Activated B cell treated with CpG ODN at 0.5 μM for 24 hours (primary cell): Measurements from ENCODE around the gene LARP6. TPM values are rescaled to one million over a fixed set of nuclear protein-coding genes. Genes with fewer than 3 reads are reported as not detected.
"Not testable (repeated sequence)": the region's sequence is repeated elsewhere in the genome, so short reads cannot be mapped to it uniquely, and the experiment has no call there.

Source experiments
- ATAC-seq: fragments of 200-7000 bp; cut with Tn5 transposase; one replicate; pipeline ENCODE4 v1.10.0; 2021; ENCODE audit warnings: low read depth, mild to moderate bottlenecking, moderate library complexity
- CTCF ChIA-PET: fragments of 350-600 bp; sonication (Branson Sonifier 250); formaldehyde crosslinking; loops from one replicate; lab custom pipeline; 2021; ENCODE audit warnings: antibody characterized with exemption; lab: Charles Lee
- POLR2A ChIA-PET: fragments of 350-600 bp; sonication (Branson Sonifier 250); formaldehyde crosslinking; loops from one replicate; lab custom pipeline; 2021; ENCODE audit warnings: antibody characterized with exemption; lab: Charles Lee
- DNase-seq: peaks from one replicate; pipeline ENCODE4 v3.0.0; 2022
- H3K27ac Mint-ChIP-seq: one replicate; pipeline ENCODE4 v1.8.0; 2020; ENCODE audit warnings: mixed read lengths
- H3K27me3 Mint-ChIP-seq: one replicate; pipeline ENCODE4 v1.8.0; 2021; ENCODE audit warnings: mixed read lengths
- H3K36me3 Mint-ChIP-seq: one replicate; pipeline ENCODE4 v1.8.0; 2021; ENCODE audit warnings: low read depth, mixed read lengths
- H3K4me1 Mint-ChIP-seq: one replicate; pipeline ENCODE4 v1.8.0; 2021; ENCODE audit warnings: mixed read lengths
- H3K4me3 Mint-ChIP-seq: one replicate; pipeline ENCODE4 v1.8.0; 2020; ENCODE audit warnings: mild to moderate bottlenecking, mixed read lengths
- H3K9me3 Mint-ChIP-seq: one replicate; pipeline ENCODE4 v1.8.0; 2020; ENCODE audit warnings: mixed read lengths
- intact Hi-C: fragments of 100-400 bp; cut with micrococcal nuclease; formaldehyde crosslinking; loops from one replicate; pipeline ENCODE4 v1.15.1; 2024
- total RNA-seq: library from RNA; stranded (reverse); gene quantifications from 2 replicates; pipeline ENCODE4 v1.2.3, GENCODE V29; 2022
- TF ChIP-seq, protein P1 (sequence below): fragments of 200-600 bp; IDR thresholded peaks from one replicate; pipeline ENCODE4 v1.8.0; 2022; ENCODE audit warnings: antibody characterized with exemption, mild to moderate bottlenecking

The LARP6 gene
- total RNA-seq, 1 donor from 2014 or later: not detected

DNA sequence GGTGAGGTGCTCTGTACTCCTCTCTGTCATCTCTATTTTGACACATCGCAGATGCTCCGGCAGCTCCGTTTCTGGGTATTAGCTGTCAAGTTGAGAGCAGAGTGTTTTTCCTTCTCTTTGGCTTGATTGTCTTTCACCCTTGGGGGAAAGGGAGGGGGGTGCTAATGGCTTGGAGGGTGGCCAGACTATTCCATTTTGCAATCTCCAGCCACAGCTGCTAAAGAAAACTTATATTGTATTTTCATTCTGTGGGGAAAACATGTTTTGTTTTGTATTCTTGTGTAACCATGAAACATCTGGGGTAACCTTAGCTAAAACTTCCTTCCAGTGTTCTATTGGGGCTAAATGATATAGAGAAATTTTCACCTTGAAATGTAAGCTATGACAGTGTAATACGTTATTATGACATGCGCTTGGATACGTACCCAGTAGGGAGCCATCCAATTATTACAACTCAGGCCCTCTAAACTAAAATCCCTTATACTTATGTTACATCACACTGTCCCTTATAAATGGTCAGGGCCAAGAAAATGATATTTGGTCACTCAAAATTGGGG is 14.0 kb upstream of the LARP6 start:
- DNase-seq: no peak
- CTCF ChIA-PET: no interaction called here

DNA sequence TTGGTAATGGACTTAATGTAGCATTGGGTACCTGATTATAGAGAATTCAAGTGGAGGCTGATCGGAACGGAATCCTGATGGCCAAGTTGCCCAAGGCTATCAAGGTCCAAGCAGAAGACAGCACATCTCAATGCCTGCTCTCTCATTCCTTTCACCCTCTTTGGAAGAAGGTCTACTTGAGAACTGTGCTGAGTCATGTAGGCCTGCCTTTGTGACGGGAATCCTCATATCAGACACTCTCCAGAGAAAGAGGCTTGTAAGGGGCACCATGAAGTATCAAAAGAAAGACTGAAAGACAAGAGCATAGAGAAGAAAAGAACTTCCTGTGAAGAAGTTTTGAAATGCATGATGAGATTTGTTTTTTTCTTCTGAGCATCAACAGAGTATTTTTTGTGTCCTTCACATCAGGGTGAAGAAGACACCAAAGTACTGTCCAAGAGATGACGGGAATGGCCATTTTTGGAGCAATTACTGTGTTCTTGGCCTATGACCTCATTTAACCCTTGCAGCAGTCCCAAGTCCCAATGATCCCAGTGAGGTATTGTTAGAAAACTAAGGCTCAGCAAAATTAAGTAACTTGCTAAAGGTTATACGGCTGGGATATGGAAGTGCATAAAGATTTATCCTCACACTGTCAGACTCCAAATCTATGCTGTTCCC is 13.2 kb upstream of the LARP6 start:
- TF ChIP-seq, protein P1, sequence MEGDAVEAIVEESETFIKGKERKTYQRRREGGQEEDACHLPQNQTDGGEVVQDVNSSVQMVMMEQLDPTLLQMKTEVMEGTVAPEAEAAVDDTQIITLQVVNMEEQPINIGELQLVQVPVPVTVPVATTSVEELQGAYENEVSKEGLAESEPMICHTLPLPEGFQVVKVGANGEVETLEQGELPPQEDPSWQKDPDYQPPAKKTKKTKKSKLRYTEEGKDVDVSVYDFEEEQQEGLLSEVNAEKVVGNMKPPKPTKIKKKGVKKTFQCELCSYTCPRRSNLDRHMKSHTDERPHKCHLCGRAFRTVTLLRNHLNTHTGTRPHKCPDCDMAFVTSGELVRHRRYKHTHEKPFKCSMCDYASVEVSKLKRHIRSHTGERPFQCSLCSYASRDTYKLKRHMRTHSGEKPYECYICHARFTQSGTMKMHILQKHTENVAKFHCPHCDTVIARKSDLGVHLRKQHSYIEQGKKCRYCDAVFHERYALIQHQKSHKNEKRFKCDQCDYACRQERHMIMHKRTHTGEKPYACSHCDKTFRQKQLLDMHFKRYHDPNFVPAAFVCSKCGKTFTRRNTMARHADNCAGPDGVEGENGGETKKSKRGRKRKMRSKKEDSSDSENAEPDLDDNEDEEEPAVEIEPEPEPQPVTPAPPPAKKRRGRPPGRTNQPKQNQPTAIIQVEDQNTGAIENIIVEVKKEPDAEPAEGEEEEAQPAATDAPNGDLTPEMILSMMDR: no peak
- ATAC-seq: no peak
- Mint-ChIP-seq H3K4me1 (no peaks in the 10 kb centered on the region), H3K27me3 (peaks cover 4% of the 10 kb centered on the region), H3K27ac (no peak overlapping the region), H3K4me3 (no peak overlapping the region), H3K9me3 (no peaks in the 10 kb centered on the region), H3K36me3 (no peaks in the 10 kb centered on the region)
- CTCF ChIA-PET: no interaction called here
- DNase-seq: no peak
- POLR2A ChIA-PET: no interaction called here
- intact Hi-C loops: no loop called here

More for the DNA sequence above, 14.0 kb upstream of the LARP6 start:
- ATAC-seq: no peak
- H3K4me3 Mint-ChIP-seq: no peak overlapping the region
- no peaks in the 10 kb centered on the region for H3K9me3 Mint-ChIP-seq
- H3K4me1 Mint-ChIP-seq: no peaks in the 10 kb centered on the region
- H3K27ac Mint-ChIP-seq: no peak overlapping the region
- TF ChIP-seq, protein P1: no peak
- POLR2A ChIA-PET: no interaction called here
- H3K36me3 Mint-ChIP-seq: no peaks in the 10 kb centered on the region
- intact Hi-C loops: no loop called here
- peaks cover 4% of the 10 kb centered on the region for H3K27me3 Mint-ChIP-seq

DNA sequence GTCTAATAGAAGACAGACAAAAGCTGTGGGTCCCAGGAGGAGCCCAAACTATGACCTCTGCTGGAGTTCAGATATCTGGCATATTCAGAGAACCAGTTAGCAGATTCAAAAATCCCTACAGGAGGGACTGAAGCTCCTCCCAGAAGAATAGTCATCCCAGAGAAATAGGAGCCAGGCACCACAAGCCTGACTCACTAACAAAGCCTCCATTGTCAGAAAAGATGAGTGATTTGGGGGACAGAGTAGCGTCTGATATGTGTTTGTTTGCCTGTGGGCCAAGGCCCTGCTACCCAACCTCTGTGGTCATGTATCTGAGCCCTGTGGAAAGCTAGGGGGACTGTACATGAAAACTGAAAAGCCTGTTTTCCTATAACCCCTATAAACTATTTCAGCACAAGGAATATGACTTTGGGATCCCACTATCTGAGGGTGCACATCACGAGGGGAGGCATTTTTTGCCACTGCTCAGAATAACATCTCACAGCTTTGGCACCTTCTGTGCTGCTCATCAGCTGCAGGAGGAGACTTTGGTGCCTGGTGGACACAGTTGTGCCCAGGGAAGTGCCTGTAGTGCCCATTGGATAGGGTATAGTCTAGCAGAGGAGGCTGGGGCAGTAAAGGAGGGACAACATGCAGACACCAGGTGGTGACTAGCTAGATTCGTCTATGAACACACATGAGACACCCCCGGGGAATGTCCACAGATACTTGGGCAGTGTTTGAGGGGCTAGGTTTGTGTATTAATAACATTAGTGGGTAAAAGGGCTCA is 9.7 kb upstream of the LARP6 start:
- Mint-ChIP-seq H3K36me3 (no peaks in the 10 kb centered on the region), H3K4me3 (no peak overlapping the region), H3K4me1 (no peaks in the 10 kb centered on the region), H3K27ac (no peak overlapping the region), H3K9me3 (no peaks in the 10 kb centered on the region), H3K27me3 (peaks cover 9% of the 10 kb centered on the region)
- intact Hi-C loops: no loop called here
- ATAC-seq (no peak), DNase-seq (no peak)
- TF ChIP-seq, protein P1: no peak
- CTCF ChIA-PET: no interaction called here
- POLR2A ChIA-PET: no interaction called here

DNA sequence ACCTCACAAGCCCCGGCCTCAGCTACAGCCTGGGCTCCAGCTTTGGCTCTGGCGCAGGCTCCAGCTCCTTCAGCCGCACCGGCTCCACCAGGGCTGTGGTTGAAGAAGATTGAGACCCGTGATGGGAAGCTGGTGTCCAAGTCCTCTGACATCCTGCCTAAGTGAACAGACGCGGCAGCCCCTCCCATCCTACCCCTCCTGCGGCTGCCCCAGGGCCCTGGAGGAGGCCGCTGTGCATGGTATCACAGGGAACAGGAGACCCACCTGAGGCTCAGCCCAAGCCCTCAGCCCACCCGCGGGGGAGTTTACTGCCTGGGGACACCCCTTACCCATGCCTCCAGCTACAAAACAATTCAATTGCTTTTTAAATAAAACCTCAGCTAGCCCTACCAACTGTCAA is 6.0 kb upstream of the LARP6 start:
- ATAC-seq (no peak), DNase-seq (no peak)
- intact Hi-C loops: no loop called here
- Mint-ChIP-seq H3K9me3 (no peaks in the 10 kb centered on the region), H3K4me3 (no peak overlapping the region), H3K36me3 (no peaks in the 10 kb centered on the region), H3K27ac (no peak overlapping the region), H3K27me3 (peaks cover 14% of the 10 kb centered on the region), H3K4me1 (no peaks in the 10 kb centered on the region)
- CTCF ChIA-PET: no interaction called here
- TF ChIP-seq, protein P1: no peak
- POLR2A ChIA-PET: no interaction called here

DNA sequence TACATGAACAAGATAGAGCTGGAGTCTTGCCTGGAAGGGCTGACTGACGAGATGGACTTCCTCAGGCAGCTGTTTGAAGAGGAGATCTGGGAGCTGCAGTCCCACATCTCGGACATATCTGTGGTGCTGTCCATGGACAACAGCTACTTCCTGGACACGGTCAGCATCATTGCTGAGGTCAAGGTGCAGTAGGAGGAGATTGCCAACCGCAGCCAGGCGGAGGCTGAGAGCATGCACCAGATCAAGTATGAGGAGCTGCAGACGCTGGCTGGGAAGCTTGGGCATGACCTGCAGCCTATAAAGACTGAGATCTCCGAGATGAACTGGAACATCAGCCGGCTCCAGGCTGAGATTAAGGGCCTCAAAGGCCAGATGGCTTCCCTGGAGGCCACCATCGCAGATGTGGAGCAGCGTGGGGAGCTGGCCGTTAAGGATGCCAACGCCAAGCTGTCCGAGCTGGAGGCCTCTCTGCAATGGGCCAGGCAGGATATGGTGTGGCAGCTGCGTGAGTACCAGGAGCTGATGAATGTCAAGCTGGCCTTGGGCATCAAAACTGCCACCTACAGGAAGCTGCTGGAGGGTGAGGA is 5.5 kb upstream of the LARP6 start:
- CTCF ChIA-PET: no interaction called here
- no peak overlapping the region for H3K4me3 Mint-ChIP-seq
- TF ChIP-seq, protein P1: no peak
- no peak overlapping the region for H3K27ac Mint-ChIP-seq
- no peak for DNase-seq
- H3K36me3 Mint-ChIP-seq: no peaks in the 10 kb centered on the region
- no peaks in the 10 kb centered on the region for H3K9me3 Mint-ChIP-seq
- H3K27me3 Mint-ChIP-seq: peaks cover 19% of the 10 kb centered on the region
- peaks cover 3% of the 10 kb centered on the region for H3K4me1 Mint-ChIP-seq
- intact Hi-C loops: no loop called here
- no peak for ATAC-seq
- POLR2A ChIA-PET: no interaction called here

DNA sequence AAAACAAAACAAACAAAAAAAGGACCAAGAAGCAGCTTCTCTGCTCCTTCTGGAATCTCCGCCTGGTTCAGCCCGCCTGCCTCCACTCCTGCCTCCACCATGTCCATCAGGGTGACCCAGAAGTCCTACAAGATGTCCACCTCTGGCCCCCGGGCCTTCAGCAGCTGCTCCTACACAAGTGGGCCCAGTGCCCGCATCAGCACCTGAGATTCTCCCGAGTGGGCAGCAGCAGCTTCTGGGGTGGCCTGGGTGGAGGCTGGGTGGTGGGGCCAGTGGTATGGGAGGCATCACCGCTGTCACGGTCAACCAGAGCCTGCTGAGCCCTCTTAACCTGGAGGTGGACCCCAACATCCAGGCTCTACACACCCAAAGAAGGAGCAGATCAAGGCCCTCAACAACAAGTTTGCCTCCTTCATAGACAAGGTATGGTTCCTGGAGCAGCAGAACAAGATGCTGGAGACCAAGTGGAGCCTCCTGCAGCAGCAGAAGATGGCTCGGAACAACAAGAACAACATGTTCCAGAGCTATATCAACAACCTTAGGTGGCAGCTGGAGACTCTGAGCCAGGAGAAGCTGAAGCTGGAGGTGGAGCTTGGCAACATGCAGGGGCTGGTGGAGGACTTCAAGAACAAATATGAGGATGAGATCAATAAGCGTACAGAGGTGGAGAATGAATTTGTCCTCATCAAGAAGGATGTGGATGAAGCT is 4.8 kb upstream of the LARP6 start:
- H3K27ac Mint-ChIP-seq, H3K36me3 Mint-ChIP-seq, DNase-seq, intact Hi-C loops, ATAC-seq, CTCF ChIA-PET, H3K4me1 Mint-ChIP-seq, H3K9me3 Mint-ChIP-seq, H3K4me3 Mint-ChIP-seq: not testable (repeated sequence)
- H3K27me3 Mint-ChIP-seq: peaks cover 21% of the 10 kb centered on the region
- POLR2A ChIA-PET: interaction anchor here (0.6 kb wide), 1 partner anchor 1501 kb away, joined by 6 read pairs; no protein-coding TSS in a partner anchor
